ENCODE results near the gene UBE2D1. TPM values are rescaled to one million over a fixed set of nuclear protein-coding genes. Genes with fewer than 3 reads are reported as not detected.
A peak's percentile ranks its signal among the peaks of the same experiment; 100 is the strongest.

UBE2D1 gene
- total and polyA plus RNA-seq, 8 donors = 20.6 to 34.8 (median 33.0) TPM

GRCh38 chr10:58341947-58342346 is 7.1 kb downstream of the UBE2D1 start:
- Histone ChIP-seq H3K36me3 (no peaks in the 10 kb centered on the region), H3K9me3 (no peaks in the 10 kb centered on the region), H3K4me1 (peaks cover 0 to 37% of the 10 kb centered on the region in 2 donors), H3K27me3 (no peaks in the 10 kb centered on the region), H3K4me3 (no peak overlapping the region), H3K27ac (no peak overlapping the region)
- DNase-seq (no peak), ATAC-seq (no peak)
- TF ChIP-seq CTCF (IDR thresholded peaks at IDR 0.05) = no peak
- intact Hi-C loops (cut with DNase I) = no loop called here

- ATAC-seq = no peak
Measured at GRCh38 chr10:58347967-58348366, 13.2 kb downstream of the UBE2D1 start.

GRCh38 chr10:58348571-58349033 is 13.8 kb downstream of the UBE2D1 start:
- DNase-seq (no peak), ATAC-seq (no peak)
- Histone ChIP-seq H3K27ac (peak overlapping the region in 1 of 2 donors; percentile 14), H3K4me3 (no peak overlapping the region), H3K9me3 (no peaks in the 10 kb centered on the region), H3K27me3 (no peaks in the 10 kb centered on the region), H3K36me3 (no peaks in the 10 kb centered on the region), H3K4me1 (peaks cover 13 to 62% of the 10 kb centered on the region in 2 donors)
- intact Hi-C loops (cut with DNase I) = no loop called here
- no peak for TF ChIP-seq CTCF (IDR thresholded peaks at IDR 0.05)

More at GRCh38 chr10:58347967-58348366, 13.2 kb downstream of the UBE2D1 start:
- no peaks in the 10 kb centered on the region for H3K36me3 ChIP-seq
- H3K27me3 ChIP-seq = no peaks in the 10 kb centered on the region
- H3K4me3 ChIP-seq = no peak overlapping the region
- H3K4me1 ChIP-seq = peaks cover 13 to 56% of the 10 kb centered on the region in 2 donors
- TF ChIP-seq CTCF (IDR thresholded peaks at IDR 0.05) = no peak
- intact Hi-C loops (cut with DNase I) = no loop called here
- no peaks in the 10 kb centered on the region for H3K9me3 ChIP-seq
- DNase-seq = no peak
- peak overlapping the region in 1 of 2 donors; percentile 14 for H3K27ac ChIP-seq

GRCh38 chr10:58350023-58350422 is 15.2 kb downstream of the UBE2D1 start:
- Histone ChIP-seq H3K9me3 (no peaks in the 10 kb centered on the region), H3K36me3 (no peaks in the 10 kb centered on the region), H3K4me3 (no peak overlapping the region), H3K27ac (peak overlapping the region in 1 of 2 donors; percentile 84), H3K4me1 (peaks cover 13 to 63% of the 10 kb centered on the region in 2 donors), H3K27me3 (no peaks in the 10 kb centered on the region)
- intact Hi-C loops (cut with DNase I) = no loop called here
- ATAC-seq = no peak
- DNase-seq = no peak
- no peak for TF ChIP-seq CTCF (IDR thresholded peaks at IDR 0.05)

GRCh38 chr10:58350619-58351323 is 16.0 kb downstream of the UBE2D1 start:
- no peaks in the 10 kb centered on the region for H3K27me3 ChIP-seq
- intact Hi-C loops (cut with DNase I) = no loop called here
- H3K4me1 ChIP-seq = peaks cover 13 to 69% of the 10 kb centered on the region in 2 donors
- ATAC-seq (peak; percentile 41), DNase-seq (no peak)
- no peak overlapping the region for H3K4me3 ChIP-seq
- no peak for TF ChIP-seq CTCF (IDR thresholded peaks at IDR 0.05)
- H3K9me3 ChIP-seq = no peaks in the 10 kb centered on the region
- H3K27ac ChIP-seq = peak overlapping the region in 1 of 2 donors; percentile 84
- no peaks in the 10 kb centered on the region for H3K36me3 ChIP-seq
